Measurements from ENCODE around the gene SLC25A28.

GRCh38 chr10:99630991-99631390 lies 10.8 kb upstream of the SLC25A28 start:
- no peak for TF ChIP-seq CTCF (IDR thresholded peaks at IDR 0.05)
- TF ChIP-seq REST (IDR thresholded peaks at IDR 0.05; ENCODE audit: insufficient read depth in 1 of 2, low read depth in 2 of 2, low read length in 1 of 2), result no peak
- no peak for TF ChIP-seq POLR2AphosphoS5 (IDR thresholded peaks at IDR 0.05; ENCODE audit: low read depth, low read length)
- no peak for TF ChIP-seq SIN3A (IDR thresholded peaks at IDR 0.05; ENCODE audit: borderline replicate concordance, insufficient read depth, low read depth, low read length)
- TF ChIP-seq TCF7L2 (IDR thresholded peaks at IDR 0.05; ENCODE audit: low read depth, low read length), result no peak

Measured in Panc1 (cell line).